CD4-positive, alpha-beta T cell (primary cell): ENCODE measurements around the gene DLG5. TPM values are rescaled to one million over a fixed set of nuclear protein-coding genes. Genes with fewer than 3 reads are reported as not detected.

ENCODE experiments used
- ATAC-seq: fragments of 200-7000 bp; cut with Tn5 transposase; one replicate; pipeline ENCODE4 v1.10.0; 2022; ENCODE audit warnings: mild to moderate bottlenecking; ENCODE audit not compliant: poor library complexity
- CTCF ChIA-PET: fragments of 350-600 bp; sonication (Branson Sonifier 250); formaldehyde crosslinking; loops from one replicate; lab custom pipeline; 2021; ENCODE audit warnings: antibody characterized with exemption, inconsistent platforms; lab: Charles Lee
- POLR2A ChIA-PET: fragments of 350-600 bp; sonication (Branson Sonifier 250); formaldehyde crosslinking; loops from one replicate; lab custom pipeline; 2021; ENCODE audit warnings: antibody characterized with exemption, inconsistent platforms; lab: Charles Lee
- DNase-seq, 14 experiments: peaks; one replicate each; pipeline ENCODE4 v3.0.0-alpha.2; 2013 to 2020; ENCODE audit warnings: mixed read lengths in 2 of 14
- H3K27ac ChIP-seq, 2 donors: one replicate each; pipeline versions ENCODE4 v1.5.1 to v1.7.0; 2013; ENCODE audit warnings: low read length in 2 of 2, low read depth in 1 of 2, mild to moderate bottlenecking in 1 of 2
- H3K27me3 ChIP-seq, 2 experiments: 1 replicate in 1 of 2; 2 replicates in 1 of 2; pipeline versions ENCODE4 v1.6.1 to v1.7.0; 2013; ENCODE audit warnings: low read length in 2 of 2, control low read depth in 1 of 2, mild to moderate bottlenecking in 1 of 2, moderate library complexity in 1 of 2; ENCODE audit not compliant: insufficient read depth in 2 of 2, control insufficient read depth in 1 of 2
- H3K36me3 ChIP-seq: one replicate; pipeline ENCODE4 v1.6.1; 2013; ENCODE audit warnings: low read length, control low read depth; ENCODE audit not compliant: insufficient read depth
- H3K4me1 ChIP-seq: one replicate; pipeline ENCODE4 v1.6.1; 2013; ENCODE audit warnings: low read length, control low read depth; ENCODE audit not compliant: insufficient read depth
- H3K4me3 ChIP-seq: one replicate; pipeline ENCODE4 v1.5.1; 2013; ENCODE audit warnings: mild to moderate bottlenecking, low read length, moderate library complexity
- H3K9me3 ChIP-seq, 2 experiments: 1 replicate in 1 of 2; 2 replicates in 1 of 2; pipeline versions ENCODE4 v1.6.1 to v1.7.0; 2013; ENCODE audit warnings: low read length in 2 of 2, mild to moderate bottlenecking in 2 of 2, control low read depth in 1 of 2, moderate library complexity in 1 of 2; ENCODE audit not compliant: control insufficient read depth in 1 of 2, insufficient read depth in 1 of 2
- H3K27ac Mint-ChIP-seq: one replicate; pipeline ENCODE4 v1.8.0; 2020; ENCODE audit warnings: mixed read lengths
- H3K27me3 Mint-ChIP-seq: one replicate; pipeline ENCODE4 v1.8.0; 2021; ENCODE audit warnings: mixed read lengths
- H3K36me3 Mint-ChIP-seq: one replicate; pipeline ENCODE4 v1.8.0; 2021; ENCODE audit warnings: low read depth, mixed read lengths
- H3K4me1 Mint-ChIP-seq: one replicate; pipeline ENCODE4 v1.8.0; 2021; ENCODE audit warnings: low read depth, mixed read lengths
- H3K4me3 Mint-ChIP-seq: one replicate; pipeline ENCODE4 v1.8.0; 2020; ENCODE audit warnings: mild to moderate bottlenecking, mixed read lengths
- H3K9me3 Mint-ChIP-seq: one replicate; pipeline ENCODE4 v1.8.0; 2020; ENCODE audit warnings: mixed read lengths
- CTCF ChIP-seq: fragments of 200-600 bp; IDR thresholded peaks from one replicate; pipeline ENCODE4 v1.8.0; 2022; ENCODE audit warnings: antibody characterized with exemption, mild to moderate bottlenecking
- intact Hi-C, 2 experiments: fragments of 100-400 bp; cut with DNase I in 1 of 2; cut with micrococcal nuclease in 1 of 2; formaldehyde crosslinking; loops; one replicate each; pipeline versions ENCODE4 v1.15.1 to v1.9.0; 2023 to 2025; cut with DNase I, micrococcal nuclease
- total RNA-seq, 174 experiments: library from RNA in 2 of 174; stranded (reverse) in 2 of 174; gene quantifications; one replicate each; pipeline ENCODE4 v1.2.3 and lab custom pipeline; 2021 to 2026

The DLG5 gene
- total RNA-seq, 2 experiments from 2014 or later, result 7.1 to 7.4 TPM

GRCh38 chr10:77795426-77796055 lies 131.0 kb downstream of the DLG5 start:
- no peaks in the 10 kb centered on the region for H3K36me3 Mint-ChIP-seq
- H3K4me3 Mint-ChIP-seq, result no peak overlapping the region
- no peak overlapping the region for H3K27ac Mint-ChIP-seq
- peaks cover 7% of the 10 kb centered on the region for H3K4me1 Mint-ChIP-seq
- Histone ChIP-seq H3K9me3 (no peaks in the 10 kb centered on the region), H3K27me3 (no peaks in the 10 kb centered on the region), H3K4me3 (no peak overlapping the region), H3K4me1 (peaks cover 11% of the 10 kb centered on the region), H3K27ac (no peak overlapping the region), H3K36me3 (no peaks in the 10 kb centered on the region)
- POLR2A ChIA-PET, result no interaction called here
- DNase-seq, result no peak
- TF ChIP-seq CTCF, result no peak
- CTCF ChIA-PET, result no interaction called here
- ATAC-seq, result no peak
- H3K9me3 Mint-ChIP-seq, result no peaks in the 10 kb centered on the region
- no peaks in the 10 kb centered on the region for H3K27me3 Mint-ChIP-seq
- intact Hi-C loops, result no loop called here

GRCh38 chr10:77794256-77795142 lies 132.1 kb downstream of the DLG5 start:
- no peak overlapping the region for H3K27ac ChIP-seq
- DNase-seq, result no peak
- no peaks in the 10 kb centered on the region for H3K9me3 ChIP-seq
- no peak for TF ChIP-seq CTCF
- Mint-ChIP-seq H3K27ac (no peak overlapping the region), H3K4me3 (no peak overlapping the region), H3K9me3 (no peaks in the 10 kb centered on the region), H3K4me1 (peaks cover 6% of the 10 kb centered on the region), H3K27me3 (no peaks in the 10 kb centered on the region), H3K36me3 (no peaks in the 10 kb centered on the region)
- ChIA-PET CTCF (no interaction called here), POLR2A (no interaction called here)
- no peak overlapping the region for H3K4me3 ChIP-seq
- peaks cover 1% of the 10 kb centered on the region for H3K4me1 ChIP-seq
- H3K27me3 ChIP-seq, result no peaks in the 10 kb centered on the region
- H3K36me3 ChIP-seq, result no peaks in the 10 kb centered on the region
- ATAC-seq, result no peak
- intact Hi-C loops, result no loop called here

GRCh38 chr10:77793831-77794230 lies 132.7 kb downstream of the DLG5 start:
- Histone ChIP-seq H3K4me1 (no peaks in the 10 kb centered on the region), H3K27ac (no peak overlapping the region), H3K4me3 (no peak overlapping the region), H3K27me3 (no peaks in the 10 kb centered on the region), H3K9me3 (no peaks in the 10 kb centered on the region), H3K36me3 (no peaks in the 10 kb centered on the region)
- TF ChIP-seq CTCF, result no peak
- no peaks in the 10 kb centered on the region for H3K9me3 Mint-ChIP-seq
- no peak overlapping the region for H3K4me3 Mint-ChIP-seq
- DNase-seq (no peak), ATAC-seq (no peak)
- CTCF ChIA-PET, result no interaction called here
- no peaks in the 10 kb centered on the region for H3K4me1 Mint-ChIP-seq
- no peaks in the 10 kb centered on the region for H3K36me3 Mint-ChIP-seq
- H3K27ac Mint-ChIP-seq, result no peak overlapping the region
- intact Hi-C loops, result no loop called here
- no peaks in the 10 kb centered on the region for H3K27me3 Mint-ChIP-seq
- POLR2A ChIA-PET, result no interaction called here
